Stimulated activated CD4-positive, alpha-beta T cell treated with anti-CD3 and anti-CD28 coated beads, Interleukin-12 subunit alpha, Interleukin-12 subunit beta, amount 100 ng/mL, for 4 hours (primary cell): ENCODE data around the gene LIPJ.

Experiments used
- DNase-seq: peaks from one replicate; pipeline ENCODE4 v3.0.0-alpha.2; 2020

LIPJ gene, protein sequence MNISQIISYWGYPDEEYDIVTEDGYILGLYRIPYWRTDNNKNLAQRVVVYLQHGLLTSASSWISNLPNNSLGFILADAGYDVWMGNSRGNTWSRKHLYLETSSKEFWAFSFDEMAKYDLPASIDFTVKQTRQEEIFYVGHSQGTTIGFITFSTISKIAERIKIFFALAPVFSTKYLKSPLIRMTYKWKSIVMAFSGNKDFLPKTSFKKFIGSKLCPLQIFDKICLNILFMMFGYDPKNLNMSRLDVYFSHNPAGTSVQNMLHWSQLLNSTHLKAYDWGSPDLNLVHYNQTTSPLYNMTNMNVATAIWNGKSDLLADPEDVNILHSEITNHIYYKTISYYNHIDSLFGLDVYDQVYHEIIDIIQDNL

DNA sequence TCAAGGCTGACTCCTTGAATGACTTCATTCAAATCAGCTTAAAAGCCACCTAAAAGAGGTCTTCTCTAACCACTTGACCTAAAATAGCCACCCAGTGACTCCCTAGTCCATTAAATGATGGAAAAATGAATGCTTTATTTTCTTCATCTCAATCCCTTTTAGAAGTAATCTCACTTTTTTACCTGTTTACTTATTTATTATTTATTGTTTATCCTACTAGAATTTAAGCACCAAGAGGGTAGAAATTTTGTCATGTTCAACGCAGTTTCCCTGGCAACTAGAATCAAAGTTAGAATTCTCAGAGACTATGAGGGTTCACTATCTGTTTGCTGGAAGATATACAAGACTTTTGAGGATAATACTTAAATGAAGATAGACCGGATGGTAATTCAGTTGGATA, at the start of gene LIPJ:
Gene LIPJ (plus strand): TSS at position 301 of the 400 bp plus-strand sequence. CDS start 3,926 bp downstream, outside the sequence.
- no peak for DNase-seq

DNA sequence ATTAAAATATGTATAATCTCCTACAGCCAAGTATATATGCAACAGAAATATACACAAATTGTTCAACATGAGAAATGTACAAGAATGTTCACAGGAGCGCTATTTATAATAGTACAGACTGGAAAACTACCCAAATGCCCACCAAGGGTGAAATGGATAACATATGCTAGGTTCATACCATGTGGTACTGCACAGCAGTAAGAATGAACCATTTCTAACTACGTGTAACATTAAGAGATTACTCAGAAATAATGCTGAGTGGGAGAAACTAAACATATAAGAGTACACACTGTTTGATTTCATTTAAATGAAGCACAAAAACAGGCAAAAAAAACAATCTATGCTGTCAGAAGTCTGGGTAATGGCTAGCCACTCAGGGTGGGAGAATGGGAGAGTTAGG, 49.2 kb upstream of the LIPJ start:
- DNase-seq = no peak

DNA sequence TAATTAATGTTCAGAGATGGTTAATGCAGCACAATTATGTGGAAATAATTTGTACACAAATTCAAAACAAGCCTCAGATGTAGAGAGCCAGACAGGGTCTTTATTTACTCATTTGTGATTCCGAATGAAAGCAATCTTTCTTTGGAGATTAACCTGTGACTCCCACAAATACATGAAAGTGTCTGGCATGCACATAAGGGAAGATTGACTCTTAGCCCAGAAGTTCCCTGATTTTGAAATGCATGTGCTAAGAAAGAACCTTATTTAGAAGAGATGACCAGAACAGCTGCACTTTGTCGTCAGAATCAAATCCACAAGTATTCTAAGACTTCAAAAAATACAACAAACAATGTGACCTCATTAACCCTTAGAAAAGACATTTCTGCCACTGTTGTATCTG, 48.5 kb upstream of the LIPJ start:
- no peak for DNase-seq

DNA sequence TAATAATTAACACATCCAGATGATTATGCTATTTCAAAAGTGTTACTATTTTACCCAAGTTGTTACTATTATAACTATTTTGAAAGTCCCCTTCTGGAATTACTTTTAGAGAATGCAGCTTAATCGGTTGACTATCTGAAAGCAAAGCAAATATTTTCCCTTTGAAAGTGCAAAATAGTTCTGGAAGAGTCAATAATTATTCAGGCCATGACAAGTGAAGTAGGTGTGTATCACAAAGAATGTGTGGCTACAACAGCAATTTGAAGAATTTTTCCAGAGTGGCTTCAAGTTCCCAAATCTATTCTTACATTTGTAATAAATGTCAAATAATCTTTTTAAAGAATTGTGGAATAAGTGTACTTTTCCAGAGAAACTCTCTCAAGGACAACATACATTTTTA, 46.2 kb upstream of the LIPJ start:
- no peak for DNase-seq

DNA sequence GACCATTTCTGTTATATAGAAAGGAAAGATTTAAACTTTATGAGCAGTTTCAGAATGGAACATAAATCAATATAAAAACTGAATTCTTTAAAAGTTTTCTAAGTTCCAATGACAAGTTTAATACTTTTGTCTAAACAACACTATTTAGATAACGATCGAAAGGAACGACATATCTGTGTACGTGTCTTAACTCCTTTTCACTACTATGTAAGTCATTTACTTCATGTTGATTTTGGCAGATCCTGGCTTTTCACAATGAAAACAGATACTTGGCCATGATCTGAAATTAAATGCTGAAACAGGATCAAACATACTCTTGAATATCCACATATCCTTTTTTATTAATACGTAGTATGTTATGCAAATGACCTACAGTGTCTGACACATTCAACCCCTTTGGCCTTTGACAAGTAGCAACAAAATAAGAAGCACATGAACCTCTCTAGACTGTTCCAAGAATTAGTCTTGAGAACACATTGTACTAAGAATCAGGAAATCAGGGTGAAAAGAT, 45.4 kb upstream of the LIPJ start:
- DNase-seq = no peak

DNA sequence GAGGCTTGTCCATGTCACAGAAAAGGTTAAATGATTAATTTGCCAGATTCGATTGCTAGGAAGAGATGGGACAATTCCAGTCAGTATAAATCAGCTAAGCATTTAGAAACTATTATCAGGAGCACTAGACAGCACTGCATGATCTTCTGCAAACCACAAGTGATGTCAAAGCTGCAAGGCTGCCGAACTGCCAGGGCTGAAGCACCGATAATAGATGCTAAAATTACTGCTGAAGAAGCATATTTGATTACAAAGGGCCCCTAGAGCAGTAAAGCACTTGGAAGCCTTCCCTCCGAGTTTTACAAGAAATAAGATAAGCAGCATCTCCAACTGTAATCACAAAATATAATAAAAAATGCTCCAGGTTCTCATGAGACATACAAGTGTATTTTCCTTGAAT, 44.0 kb upstream of the LIPJ start:
- DNase-seq = no peak

DNA sequence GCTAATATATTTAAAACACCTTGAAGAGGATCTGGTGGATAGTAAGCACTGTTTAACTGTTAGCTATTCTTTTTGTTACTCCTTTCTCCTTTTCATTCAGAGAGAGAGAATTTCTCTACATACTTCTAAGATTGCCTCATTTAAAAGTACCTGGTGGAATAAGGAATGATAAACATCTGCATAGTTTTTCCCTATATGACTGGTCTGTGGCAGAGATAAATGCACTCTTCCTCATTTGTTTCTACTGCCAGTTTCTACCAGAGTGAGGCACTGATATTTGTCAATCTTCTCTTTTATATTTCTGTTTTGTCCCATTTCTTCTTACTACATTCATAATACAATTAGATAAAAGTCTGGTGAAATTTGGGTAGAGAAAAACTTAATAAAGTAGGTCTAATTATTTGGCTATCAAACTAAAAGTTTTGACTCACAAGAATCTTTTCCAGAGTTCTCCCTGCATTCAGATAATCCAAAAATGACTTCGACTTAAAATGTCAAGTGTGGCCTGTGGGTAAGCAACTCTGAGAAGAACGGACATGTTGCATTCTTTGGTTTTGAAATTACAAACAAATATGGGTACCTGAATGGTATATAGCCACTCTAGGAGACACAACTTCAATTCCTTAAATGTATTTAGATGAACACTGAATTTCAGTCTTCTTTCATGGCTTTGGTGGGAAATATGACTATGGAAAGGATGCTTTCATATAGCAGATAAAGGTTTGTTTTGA, 42.3 kb upstream of the LIPJ start:
- DNase-seq = no peak

DNA sequence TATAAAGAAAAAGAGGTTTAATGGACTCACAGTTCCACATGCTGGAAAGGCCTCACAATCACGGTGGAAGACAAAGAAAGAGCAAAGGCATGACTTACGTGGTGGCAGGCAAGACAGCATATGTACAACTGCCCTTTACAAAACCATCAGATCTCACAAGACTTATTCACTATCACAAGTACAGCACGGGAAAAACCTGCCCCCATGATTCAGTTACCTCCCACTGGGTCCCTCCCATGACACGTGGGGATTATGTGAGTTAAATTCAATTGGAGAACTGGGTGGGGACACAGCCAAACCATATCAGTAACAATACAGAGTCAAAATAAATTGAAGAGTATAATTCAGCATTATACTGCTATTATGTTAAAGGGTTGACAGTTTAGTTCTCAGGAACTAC, 41.2 kb upstream of the LIPJ start:
- no peak for DNase-seq

DNA sequence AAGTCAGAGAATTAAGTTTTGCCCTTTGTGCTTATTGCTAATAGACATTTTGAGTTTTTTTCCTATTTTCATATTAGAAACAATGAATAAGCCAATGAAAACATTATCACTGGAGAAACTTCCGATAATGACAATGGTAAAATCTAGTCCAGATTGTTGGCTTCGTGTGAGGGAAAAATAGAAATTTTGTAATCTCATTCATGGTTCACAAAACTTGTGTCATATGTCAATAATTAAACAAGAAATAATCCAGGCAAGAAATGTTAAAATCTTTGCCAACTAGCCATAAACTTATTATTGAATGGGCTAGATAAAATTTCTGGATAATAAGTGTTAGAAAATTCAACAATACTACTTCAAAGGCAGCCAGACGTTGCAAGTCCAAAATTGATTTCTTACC, 40.1 kb upstream of the LIPJ start:
- no peak for DNase-seq

DNA sequence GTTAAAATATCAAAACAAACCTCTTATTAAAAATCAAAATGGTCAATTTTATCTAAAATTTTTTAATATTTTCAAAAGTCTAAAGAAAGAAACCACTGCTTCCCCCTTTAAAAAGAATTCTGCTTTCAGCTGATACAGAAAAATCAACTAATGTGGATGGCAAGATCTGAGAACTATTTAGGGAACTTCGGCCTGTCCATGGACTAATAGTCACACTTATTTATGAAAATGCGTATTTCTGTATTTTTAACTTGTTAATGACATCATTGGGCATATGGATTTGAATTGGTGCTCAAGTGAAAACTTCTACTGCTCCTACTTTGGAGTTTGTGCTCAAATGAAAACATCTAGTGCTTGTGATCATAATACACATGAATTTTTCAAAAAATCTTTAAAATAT, 35.3 kb upstream of the LIPJ start:
- DNase-seq = no peak

DNA sequence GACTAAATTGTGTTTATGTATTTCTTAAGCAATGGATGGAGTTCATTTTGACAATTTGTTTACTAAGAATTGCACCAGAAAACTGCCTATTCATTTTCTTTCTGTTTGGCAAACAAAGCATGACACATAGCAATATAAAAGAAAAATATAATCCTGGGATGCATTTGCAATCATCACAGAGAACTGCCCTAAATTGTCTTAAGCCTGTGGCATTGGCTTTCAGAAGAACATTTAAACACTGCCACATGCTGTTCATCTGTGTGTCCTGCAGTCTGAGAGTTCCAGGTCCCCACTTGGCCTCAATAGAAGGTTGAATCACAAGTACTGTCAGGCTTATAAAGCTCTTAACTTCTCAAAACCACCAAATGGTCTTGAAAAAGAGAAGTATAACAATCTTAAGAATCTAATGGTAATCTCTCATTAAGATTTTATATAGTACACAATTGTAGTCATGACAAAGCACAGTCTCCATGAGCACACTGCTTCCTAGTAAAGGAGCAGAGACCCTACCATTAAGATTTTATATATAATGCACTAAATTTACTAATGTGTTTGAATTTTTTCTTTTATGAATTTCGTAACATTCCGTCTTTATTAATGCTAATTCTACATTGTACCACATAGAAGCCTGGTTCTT, 33.3 kb upstream of the LIPJ start:
- peak; percentile 3 for DNase-seq

DNA sequence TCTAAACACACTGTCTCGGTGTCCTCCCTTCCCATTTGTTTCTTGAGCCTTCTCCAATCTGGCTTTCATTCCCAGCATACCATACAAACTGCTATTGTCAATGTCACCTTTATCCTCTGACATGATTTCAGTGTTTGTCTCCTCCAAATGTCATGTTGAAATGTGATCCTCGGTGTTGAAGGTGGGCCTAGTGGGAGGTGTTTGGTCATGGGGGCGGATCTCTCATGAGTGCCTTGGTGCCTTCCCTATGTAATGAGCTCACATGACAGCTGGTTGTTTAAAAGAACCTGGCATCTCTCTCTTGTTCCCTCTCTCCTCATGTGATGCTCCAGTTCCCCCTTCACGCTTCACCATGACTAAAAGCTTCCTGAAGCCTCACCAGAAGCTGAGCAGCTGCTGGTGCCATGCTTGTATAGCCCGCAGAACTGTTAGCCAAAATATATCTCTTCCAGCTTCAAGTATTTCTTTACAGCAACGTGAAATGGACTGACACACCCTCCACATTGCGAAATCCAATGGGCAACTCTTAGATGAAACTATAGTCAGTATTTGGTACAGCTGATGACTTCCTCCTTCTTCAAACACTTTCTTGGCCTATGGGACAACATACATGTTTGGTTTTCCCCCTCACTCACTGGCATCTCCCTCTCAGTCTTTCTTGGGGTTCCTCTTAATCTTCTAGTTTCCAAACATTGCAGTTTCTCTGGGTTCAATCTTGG, 31.2 kb upstream of the LIPJ start:
- no peak for DNase-seq

DNA sequence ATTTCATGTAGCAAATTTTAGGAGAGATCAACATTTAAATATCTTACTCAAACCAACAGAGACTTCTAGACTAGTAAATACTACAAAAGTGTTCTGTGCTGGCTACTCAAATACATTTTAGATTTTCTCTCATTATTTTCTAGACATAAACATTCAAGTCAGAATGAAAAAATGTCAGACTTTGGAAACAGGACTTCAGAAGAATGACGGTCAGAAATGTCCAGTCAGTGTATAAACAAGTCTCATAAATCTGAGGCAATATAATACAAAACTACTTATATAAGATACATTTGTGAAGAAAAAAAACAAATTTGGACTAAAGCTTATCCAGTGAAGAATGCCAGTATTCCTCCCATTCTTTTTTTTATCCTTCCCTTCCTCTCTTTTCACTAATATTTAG, 29.3 kb upstream of the LIPJ start:
- no peak for DNase-seq

DNA sequence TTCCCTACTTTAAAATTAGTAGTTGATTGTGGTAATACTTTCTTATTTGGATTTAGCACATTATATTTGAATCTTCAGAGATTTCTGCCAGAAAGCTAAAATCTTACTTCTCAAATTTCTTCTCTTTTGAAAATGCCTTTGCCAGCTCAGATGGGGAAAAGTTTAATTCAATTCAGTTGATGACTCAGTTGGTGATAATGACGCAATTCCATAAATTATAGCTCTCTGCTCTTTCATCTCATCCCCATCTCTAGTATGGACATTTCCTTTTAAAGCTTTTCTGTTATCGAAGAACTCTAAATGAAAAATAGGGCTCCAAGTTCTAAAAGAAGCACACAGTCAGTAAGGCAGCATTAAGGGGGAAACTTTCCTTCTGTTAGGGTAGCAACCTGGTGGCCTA, 28.9 kb upstream of the LIPJ start:
- DNase-seq = no peak

DNA sequence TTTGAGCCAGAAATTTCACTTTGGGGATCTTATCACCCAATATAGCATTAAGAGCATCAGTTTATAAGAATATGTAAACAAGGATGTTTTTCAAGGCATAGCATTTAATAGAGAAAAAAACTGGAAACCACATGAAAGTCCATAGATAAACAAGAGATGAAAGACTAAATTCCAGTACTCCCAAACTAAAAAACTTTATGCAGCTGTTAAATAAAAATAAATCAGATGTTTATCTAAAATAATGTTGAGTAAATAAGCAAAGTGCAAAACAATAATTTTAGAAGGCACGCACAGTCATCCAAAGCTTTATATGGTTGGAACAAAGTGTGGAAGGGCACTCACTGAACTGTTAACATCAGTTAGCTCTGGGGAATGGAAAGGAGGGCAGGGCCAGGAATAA, 24.4 kb upstream of the LIPJ start:
- DNase-seq = no peak

DNA sequence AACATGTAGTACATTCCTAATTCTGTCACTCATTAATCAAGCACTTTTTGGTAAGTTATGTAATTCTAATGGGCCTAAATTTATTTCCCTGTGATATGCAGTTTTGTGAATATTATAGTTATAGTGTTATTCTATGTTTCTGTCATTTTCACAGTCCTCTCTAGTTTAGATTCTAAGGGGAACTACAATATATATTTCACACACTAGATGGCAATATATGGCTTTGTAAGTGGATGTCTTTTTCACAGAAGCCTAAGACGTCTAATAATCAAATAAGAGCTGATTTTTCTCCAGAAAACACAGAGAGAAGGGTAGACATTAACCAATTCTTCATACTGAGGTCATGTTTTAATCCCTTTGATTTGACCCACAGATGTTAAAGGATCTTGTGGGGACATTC, 21.5 kb upstream of the LIPJ start:
- no peak for DNase-seq

DNA sequence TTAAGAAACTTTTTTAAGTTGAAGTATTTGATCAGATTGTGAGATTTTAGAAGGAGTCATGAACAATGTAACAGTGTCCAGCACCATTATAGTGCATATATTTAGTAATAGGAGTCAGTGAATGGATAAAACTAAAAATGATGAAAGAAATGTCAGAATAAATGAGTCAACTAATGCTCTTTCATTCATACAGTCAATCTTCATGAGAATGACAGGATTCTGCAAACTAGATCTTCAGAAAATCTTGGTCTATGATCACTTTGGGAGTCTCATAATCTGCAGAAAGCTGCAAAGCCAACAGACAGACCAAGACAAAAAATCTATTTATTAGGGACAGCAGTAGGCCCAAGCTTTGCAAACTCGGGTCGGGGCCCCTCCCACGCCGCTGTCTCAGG, 4.2 kb upstream of the LIPJ start:
- no peak for DNase-seq

DNA sequence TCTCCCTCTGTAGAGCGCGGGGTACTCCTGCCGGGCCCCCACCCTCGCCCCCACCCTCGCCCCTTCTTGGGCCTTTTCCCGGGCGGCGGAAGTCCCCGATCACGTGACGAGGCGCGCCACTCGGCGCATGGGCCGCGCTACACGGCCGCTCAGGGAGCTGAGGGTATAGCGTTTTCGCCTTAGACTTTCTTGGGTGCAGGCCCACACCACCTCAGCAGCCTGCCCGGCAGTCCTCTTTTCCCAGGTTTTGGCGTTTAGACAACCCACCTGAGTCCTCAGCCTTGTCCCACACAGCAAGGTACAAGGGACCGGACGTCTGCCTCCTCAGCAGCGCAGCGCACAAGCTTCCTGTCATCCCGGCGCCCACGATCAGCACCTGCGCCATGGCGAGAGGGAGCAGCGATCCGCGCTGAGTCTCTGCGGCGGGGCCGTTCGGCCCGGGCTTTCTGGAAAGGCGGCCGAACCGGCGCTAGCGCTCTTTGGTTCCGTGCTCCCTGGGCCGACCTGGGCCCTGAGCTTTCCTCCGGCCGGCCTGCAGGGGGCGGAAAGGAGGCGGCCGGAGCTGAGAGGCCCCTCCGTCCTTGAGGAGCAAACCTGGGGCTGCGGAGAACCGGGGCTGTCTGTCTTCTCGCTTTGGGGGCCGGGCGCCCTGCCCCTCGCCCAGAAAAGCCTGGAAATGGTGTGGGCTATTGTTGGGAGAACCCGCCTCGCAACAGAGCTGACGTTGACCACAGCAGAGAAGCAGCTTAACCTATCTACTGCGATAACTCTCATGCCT, 3.6 kb upstream of the LIPJ start, which contains the start of gene RNLS:
Gene RNLS (minus strand): TSS at position 513 of the 778 bp plus-strand sequence.
- peak; percentile 64 for DNase-seq

DNA sequence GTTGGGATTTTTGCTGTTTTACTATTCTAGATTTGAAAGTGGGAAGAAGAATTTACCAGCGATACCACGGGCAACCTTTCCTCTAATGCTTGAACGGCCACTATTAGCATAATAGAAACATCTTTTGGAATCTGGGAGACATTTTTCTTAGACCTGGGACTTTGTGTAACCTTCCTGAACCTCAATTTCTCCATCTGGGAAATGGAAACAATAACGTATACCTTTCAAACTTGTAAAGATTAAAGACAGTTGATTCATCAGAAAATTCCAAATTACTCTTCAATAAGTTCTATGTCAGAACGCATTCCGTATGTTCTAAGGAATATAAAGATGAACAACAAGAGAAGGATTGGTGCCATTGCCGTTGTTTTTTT, 3.0 kb upstream of the LIPJ start:
- no peak for DNase-seq

DNA sequence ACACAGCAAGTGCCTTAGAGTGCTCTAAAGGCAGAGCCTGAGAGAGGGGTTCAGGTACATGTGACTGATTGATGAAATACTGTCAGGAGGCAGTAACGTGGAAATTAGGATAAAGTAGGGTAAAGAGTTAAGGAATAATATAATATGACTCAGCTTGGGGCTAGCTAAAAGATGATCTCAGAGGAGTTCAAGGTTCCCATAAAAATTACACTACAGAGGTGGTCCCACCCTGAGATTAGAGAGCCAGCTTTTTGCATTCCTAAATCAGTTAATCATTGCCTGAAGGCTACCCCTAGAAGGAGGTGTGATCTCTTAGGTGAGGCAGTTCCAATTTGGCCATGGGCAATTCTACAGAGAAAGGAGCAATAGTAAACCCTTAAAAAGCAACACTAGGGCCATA, 5.8 kb downstream of the LIPJ start:
- DNase-seq = no peak

DNA sequence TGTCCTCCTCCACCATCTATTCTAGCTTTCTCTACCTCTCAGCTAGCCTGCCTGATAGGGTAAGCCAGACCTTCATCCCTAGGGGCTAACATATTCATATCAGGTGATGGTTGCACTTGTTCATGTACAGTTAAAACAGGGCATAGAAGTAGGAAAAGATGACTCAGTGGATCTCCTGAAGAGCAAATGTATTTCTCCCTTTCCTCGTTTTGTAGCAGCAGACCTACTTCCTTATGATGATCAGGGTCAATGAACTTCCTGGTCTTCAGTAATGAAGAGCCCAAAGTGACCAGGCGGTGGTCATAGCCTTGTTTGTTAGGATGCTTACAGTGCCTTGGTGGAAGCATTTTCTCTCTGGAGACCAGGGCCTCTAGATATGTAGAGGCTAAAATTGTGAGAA, 6.3 kb downstream of the LIPJ start:
- no peak for DNase-seq

DNA sequence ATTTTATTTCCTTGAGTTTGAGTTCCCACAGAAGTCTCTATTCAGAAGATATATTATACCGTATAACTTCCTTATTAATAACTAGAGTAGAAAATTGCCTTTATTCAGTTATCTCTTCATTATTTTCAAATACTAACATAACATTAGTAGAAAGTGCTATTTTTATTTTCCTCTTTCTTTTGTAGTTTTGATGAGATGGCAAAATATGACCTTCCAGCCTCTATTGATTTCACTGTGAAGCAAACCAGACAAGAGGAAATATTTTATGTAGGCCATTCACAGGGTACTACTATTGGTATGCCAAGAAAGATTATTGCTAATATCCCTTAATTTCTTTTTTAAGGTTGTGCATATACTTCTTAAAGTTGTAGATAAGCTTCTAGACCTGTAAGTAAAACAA, 7.9 kb downstream of the LIPJ start:
- DNase-seq = no peak
